GM23338 (cell line): Measurements from ENCODE around the gene RASL12. TPM values are rescaled to one million over a fixed set of nuclear protein-coding genes. Genes with fewer than 3 reads are reported as not detected.
A peak's percentile ranks its signal among the peaks of the same experiment; 100 is the strongest.

Source experiments
- ATAC-seq: fragments of 200-7000 bp; cut with Tn5 transposase; 3 replicates; pipeline ENCODE4 v1.9.1; 2020
- DNase-seq: peaks from one replicate; pipeline ENCODE4 v3.0.0-alpha.2; 2015; ENCODE audit warnings: low spot score
- H2AFZ ChIP-seq: fragments of 200-600 bp; sonication (generic); 2 replicates; pipeline ENCODE4 v1.8.0; 2016; ENCODE audit warnings: antibody characterized with exemption, mild to moderate bottlenecking, moderate library complexity
- H3F3A ChIP-seq: fragments of 200-600 bp; sonication (generic); replicated peaks from 2 replicates; pipeline ENCODE4 v1.8.0; 2017; ENCODE audit warnings: antibody characterized with exemption, mixed run types, low read depth
- H3K27ac ChIP-seq: fragments of 200-600 bp; sonication (generic); 2 replicates; pipeline ENCODE4 v1.6.1; 2016; ENCODE audit warnings: low read depth
- H3K27me3 ChIP-seq: fragments of 200-600 bp; sonication (generic); 2 replicates; pipeline ENCODE4 v1.8.0; 2016; ENCODE audit warnings: mild to moderate bottlenecking, mixed run types, moderate library complexity; ENCODE audit not compliant: insufficient read depth
- H3K36me3 ChIP-seq: fragments of 200-600 bp; sonication (generic); 2 replicates; pipeline ENCODE4 v1.8.0; 2016; ENCODE audit warnings: mild to moderate bottlenecking; ENCODE audit not compliant: insufficient read depth
- H3K4me1 ChIP-seq: fragments of 200-600 bp; sonication (generic); 2 replicates; pipeline ENCODE4 v1.8.0; 2016; ENCODE audit warnings: mild to moderate bottlenecking, moderate library complexity; ENCODE audit not compliant: insufficient read depth
- H3K4me2 ChIP-seq: fragments of 200-600 bp; sonication (generic); 2 replicates; pipeline ENCODE4 v1.7.1; 2017; ENCODE audit warnings: mixed run types
- H3K4me3 ChIP-seq: fragments of 200-600 bp; sonication (generic); 2 replicates; pipeline ENCODE4 v1.6.1; 2016; ENCODE audit warnings: mixed run types
- H3K79me2 ChIP-seq: fragments of 200-600 bp; sonication (generic); replicated peaks from 2 replicates; pipeline ENCODE4 v1.8.0; 2017; ENCODE audit warnings: mild to moderate bottlenecking; ENCODE audit not compliant: insufficient read depth
- H3K9me2 ChIP-seq: fragments of 200-600 bp; sonication (generic); 2 replicates; pipeline ENCODE4 v1.8.0; 2017; ENCODE audit not compliant: insufficient read depth
- H4K20me1 ChIP-seq: fragments of 200-600 bp; sonication (generic); replicated peaks from 2 replicates; pipeline ENCODE4 v1.8.0; 2017; ENCODE audit warnings: mild to moderate bottlenecking; ENCODE audit not compliant: insufficient read depth
- H3K27ac Mint-ChIP-seq: 2 replicates; pipeline ENCODE4 v1.8.0; 2020; ENCODE audit warnings: inconsistent platforms, mild to moderate bottlenecking, moderate library complexity, mixed read lengths
- H3K27me3 Mint-ChIP-seq: 3 replicates; pipeline ENCODE4 v1.8.0; 2022; ENCODE audit warnings: low read depth, mild to moderate bottlenecking, moderate library complexity, mixed read lengths, inconsistent platforms; ENCODE audit not compliant: insufficient read depth, poor library complexity
- H3K36me3 Mint-ChIP-seq: 3 replicates; pipeline ENCODE4 v1.8.0; 2021; ENCODE audit warnings: low read depth, mild to moderate bottlenecking, inconsistent platforms, moderate library complexity, mixed read lengths
- H3K4me1 Mint-ChIP-seq: 3 replicates; pipeline ENCODE4 v1.8.0; 2020; ENCODE audit warnings: mild to moderate bottlenecking, inconsistent platforms, mixed read lengths
- H3K4me3 Mint-ChIP-seq: 3 replicates; pipeline ENCODE4 v1.8.0; 2021; ENCODE audit warnings: moderate library complexity, mild to moderate bottlenecking, inconsistent platforms, mixed read lengths
- H3K9me3 Mint-ChIP-seq: 3 replicates; pipeline ENCODE4 v1.8.0; 2020; ENCODE audit warnings: moderate library complexity, mild to moderate bottlenecking, inconsistent platforms, mixed read lengths
- CREB1 ChIP-seq: fragments of 250-450 bp; sonication (Bioruptor Pico); IDR thresholded peaks from 2 replicates; pipeline ENCODE4 v1.5.0; 2020; ENCODE audit warnings: low read depth, mild to moderate bottlenecking, moderate library complexity
- EZH2 ChIP-seq: fragments of 200-600 bp; sonication (generic); IDR thresholded peaks from one replicate; pipeline ENCODE4 v1.8.0; 2017; ENCODE audit warnings: antibody characterized with exemption, mild to moderate bottlenecking, low read depth; ENCODE audit not compliant: unreplicated experiment
- EZH2phosphoT487 ChIP-seq: fragments of 200-600 bp; sonication (generic); IDR thresholded peaks from one replicate; pipeline ENCODE4 v1.8.1; 2018; ENCODE audit warnings: antibody characterized with exemption; ENCODE audit not compliant: unreplicated experiment
- JUNB ChIP-seq: IDR thresholded peaks from one replicate; pipeline ENCODE4 v1.6.1; 2016; ENCODE audit warnings: antibody characterized with exemption; ENCODE audit not compliant: unreplicated experiment
- NANOG ChIP-seq: IDR thresholded peaks from 2 replicates; pipeline ENCODE4 v1.6.1; 2016; ENCODE audit warnings: antibody characterized with exemption, borderline replicate concordance
- POLR2AphosphoS5 ChIP-seq: IDR thresholded peaks from 2 replicates; pipeline ENCODE4 v1.6.1; 2016; ENCODE audit warnings: antibody characterized with exemption, low read depth
- STAT1 ChIP-seq: IDR thresholded peaks from one replicate; pipeline ENCODE4 v1.6.1; 2016; ENCODE audit warnings: antibody characterized with exemption; ENCODE audit not compliant: unreplicated experiment
- ZNF114 ChIP-seq: fragments of 250-450 bp; sonication (Bioruptor Pico); IDR thresholded peaks from 2 replicates; pipeline ENCODE4 v1.5.0; 2020; ENCODE audit warnings: mild to moderate bottlenecking, moderate library complexity
- ZNF331 ChIP-seq: fragments of 250-450 bp; sonication (Bioruptor Pico); IDR thresholded peaks from 2 replicates; pipeline ENCODE4 v1.5.0; 2020; ENCODE audit warnings: low read depth, mild to moderate bottlenecking, moderate library complexity
- polyA plus RNA-seq: library from polyadenylated mRNA; unstranded; fragments of >200 nt; fragmentation: Nextera tagmentation; extraction: Ambion mirVana; gene quantifications from 2 replicates; pipeline ENCODE4 v1.2.1, GENCODE V29; 2016
- total RNA-seq: library from RNA; depleted of rRNA; stranded (reverse); fragments of >200 nt; shearing (Covaris generic); gene quantifications from 2 replicates; pipeline ENCODE4 v1.2.3, GENCODE V29; 2014
- TF ChIP-seq, protein P1 (sequence below): IDR thresholded peaks from 2 replicates; pipeline ENCODE4 v1.6.1; 2016; ENCODE audit warnings: antibody characterized with exemption
- TF ChIP-seq, protein P2 (sequence below), 2 experiments: fragments of 200-600 bp in 1 of 2; sonication (generic) in 1 of 2; conservative IDR thresholded peaks; 2 replicates each; pipeline versions ENCODE4 v1.5.1 to v1.6.1; 2016 to 2017; ENCODE audit warnings: antibody characterized with exemption in 2 of 2, low read depth in 2 of 2, mild to moderate bottlenecking in 2 of 2, moderate library complexity in 1 of 2
- TF ChIP-seq, protein P3 (sequence below): IDR thresholded peaks from one replicate; pipeline ENCODE4 v1.6.1; 2018; ENCODE audit warnings: antibody characterized with exemption; ENCODE audit not compliant: unreplicated experiment
- TF ChIP-seq, protein P4 (sequence below): fragments of 250-450 bp; sonication (Bioruptor Pico); IDR thresholded peaks from 2 replicates; pipeline ENCODE4 v1.5.0; 2020; ENCODE audit warnings: mild to moderate bottlenecking, moderate library complexity

RASL12 gene
- total and polyA plus RNA-seq, 2 experiments from 2014 or later = 4.5 to 27.7 TPM

DNA sequence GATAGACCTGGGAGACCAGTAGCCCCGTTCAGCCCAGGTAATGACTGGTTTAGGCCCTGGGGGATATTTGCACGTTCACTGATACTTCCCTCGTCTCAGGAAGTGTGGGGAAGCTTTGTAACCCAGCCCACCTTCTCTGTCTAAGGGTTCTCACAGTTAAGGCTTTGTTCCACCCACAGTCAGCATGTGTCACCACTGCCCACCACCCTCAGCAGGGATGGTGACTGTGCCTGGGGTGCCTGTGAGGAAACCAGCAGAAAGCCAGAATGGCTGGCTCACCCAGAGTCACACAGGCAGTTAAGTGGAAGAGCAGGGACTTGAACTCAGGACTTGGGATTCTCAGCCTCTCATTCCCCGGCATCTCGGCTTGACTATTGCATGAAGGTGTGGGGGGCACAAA lies 14.0 kb upstream of the RASL12 start:
- H3K27ac Mint-ChIP-seq = no peak overlapping the region
- Histone ChIP-seq H3K4me2 (0 out of 2 replicates have a peak overlapping the region, but pooled peaks have one; percentile 75), H3F3A (peaks cover 29% of the 10 kb centered on the region), H3K27me3 (0 out of 2 replicates have a peak, but pooled peaks cover 3% of the 10 kb centered on the region), H3K36me3 (no peaks in the 10 kb centered on the region), H3K4me1 (peaks cover 47% of the 10 kb centered on the region), H3K9me2 (no peaks in the 10 kb centered on the region), H2AFZ (peak overlapping the region; percentile 66; the same call in 1 of the 2 replicates), H3K4me3 (no peak overlapping the region), H3K27ac (no peak overlapping the region), H4K20me1 (no peaks in the 10 kb centered on the region), H3K79me2 (no peaks in the 10 kb centered on the region)
- ATAC-seq = no peak
- peaks cover 19% of the 10 kb centered on the region for H3K27me3 Mint-ChIP-seq
- H3K36me3 Mint-ChIP-seq = no peaks in the 10 kb centered on the region; the same call in 2 of the 3 replicates
- peaks cover 61% of the 10 kb centered on the region for H3K4me1 Mint-ChIP-seq
- no peak overlapping the region for H3K4me3 Mint-ChIP-seq
- H3K9me3 Mint-ChIP-seq = peaks cover 3% of the 10 kb centered on the region; the same call in 1 of the 3 replicates
- no peak for DNase-seq
- TF ChIP-seq JUNB (no peak), EZH2phosphoT487 (no peak), ZNF331 (CRISPR knock-in tag) (no peak), ZNF114 (no peak), STAT1 (no peak), POLR2AphosphoS5 (no peak), NANOG (no peak), CREB1 (CRISPR knock-in tag) (no peak), EZH2 (no peak)
- TF ChIP-seq, protein P1, sequence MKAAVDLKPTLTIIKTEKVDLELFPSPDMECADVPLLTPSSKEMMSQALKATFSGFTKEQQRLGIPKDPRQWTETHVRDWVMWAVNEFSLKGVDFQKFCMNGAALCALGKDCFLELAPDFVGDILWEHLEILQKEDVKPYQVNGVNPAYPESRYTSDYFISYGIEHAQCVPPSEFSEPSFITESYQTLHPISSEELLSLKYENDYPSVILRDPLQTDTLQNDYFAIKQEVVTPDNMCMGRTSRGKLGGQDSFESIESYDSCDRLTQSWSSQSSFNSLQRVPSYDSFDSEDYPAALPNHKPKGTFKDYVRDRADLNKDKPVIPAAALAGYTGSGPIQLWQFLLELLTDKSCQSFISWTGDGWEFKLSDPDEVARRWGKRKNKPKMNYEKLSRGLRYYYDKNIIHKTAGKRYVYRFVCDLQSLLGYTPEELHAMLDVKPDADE = no peak
- TF ChIP-seq, protein P2, sequence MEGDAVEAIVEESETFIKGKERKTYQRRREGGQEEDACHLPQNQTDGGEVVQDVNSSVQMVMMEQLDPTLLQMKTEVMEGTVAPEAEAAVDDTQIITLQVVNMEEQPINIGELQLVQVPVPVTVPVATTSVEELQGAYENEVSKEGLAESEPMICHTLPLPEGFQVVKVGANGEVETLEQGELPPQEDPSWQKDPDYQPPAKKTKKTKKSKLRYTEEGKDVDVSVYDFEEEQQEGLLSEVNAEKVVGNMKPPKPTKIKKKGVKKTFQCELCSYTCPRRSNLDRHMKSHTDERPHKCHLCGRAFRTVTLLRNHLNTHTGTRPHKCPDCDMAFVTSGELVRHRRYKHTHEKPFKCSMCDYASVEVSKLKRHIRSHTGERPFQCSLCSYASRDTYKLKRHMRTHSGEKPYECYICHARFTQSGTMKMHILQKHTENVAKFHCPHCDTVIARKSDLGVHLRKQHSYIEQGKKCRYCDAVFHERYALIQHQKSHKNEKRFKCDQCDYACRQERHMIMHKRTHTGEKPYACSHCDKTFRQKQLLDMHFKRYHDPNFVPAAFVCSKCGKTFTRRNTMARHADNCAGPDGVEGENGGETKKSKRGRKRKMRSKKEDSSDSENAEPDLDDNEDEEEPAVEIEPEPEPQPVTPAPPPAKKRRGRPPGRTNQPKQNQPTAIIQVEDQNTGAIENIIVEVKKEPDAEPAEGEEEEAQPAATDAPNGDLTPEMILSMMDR (conservative IDR thresholded peaks at IDR 0.05; ENCODE audit: low read depth in 2 of 2) = no peak
- TF ChIP-seq, protein P3, sequence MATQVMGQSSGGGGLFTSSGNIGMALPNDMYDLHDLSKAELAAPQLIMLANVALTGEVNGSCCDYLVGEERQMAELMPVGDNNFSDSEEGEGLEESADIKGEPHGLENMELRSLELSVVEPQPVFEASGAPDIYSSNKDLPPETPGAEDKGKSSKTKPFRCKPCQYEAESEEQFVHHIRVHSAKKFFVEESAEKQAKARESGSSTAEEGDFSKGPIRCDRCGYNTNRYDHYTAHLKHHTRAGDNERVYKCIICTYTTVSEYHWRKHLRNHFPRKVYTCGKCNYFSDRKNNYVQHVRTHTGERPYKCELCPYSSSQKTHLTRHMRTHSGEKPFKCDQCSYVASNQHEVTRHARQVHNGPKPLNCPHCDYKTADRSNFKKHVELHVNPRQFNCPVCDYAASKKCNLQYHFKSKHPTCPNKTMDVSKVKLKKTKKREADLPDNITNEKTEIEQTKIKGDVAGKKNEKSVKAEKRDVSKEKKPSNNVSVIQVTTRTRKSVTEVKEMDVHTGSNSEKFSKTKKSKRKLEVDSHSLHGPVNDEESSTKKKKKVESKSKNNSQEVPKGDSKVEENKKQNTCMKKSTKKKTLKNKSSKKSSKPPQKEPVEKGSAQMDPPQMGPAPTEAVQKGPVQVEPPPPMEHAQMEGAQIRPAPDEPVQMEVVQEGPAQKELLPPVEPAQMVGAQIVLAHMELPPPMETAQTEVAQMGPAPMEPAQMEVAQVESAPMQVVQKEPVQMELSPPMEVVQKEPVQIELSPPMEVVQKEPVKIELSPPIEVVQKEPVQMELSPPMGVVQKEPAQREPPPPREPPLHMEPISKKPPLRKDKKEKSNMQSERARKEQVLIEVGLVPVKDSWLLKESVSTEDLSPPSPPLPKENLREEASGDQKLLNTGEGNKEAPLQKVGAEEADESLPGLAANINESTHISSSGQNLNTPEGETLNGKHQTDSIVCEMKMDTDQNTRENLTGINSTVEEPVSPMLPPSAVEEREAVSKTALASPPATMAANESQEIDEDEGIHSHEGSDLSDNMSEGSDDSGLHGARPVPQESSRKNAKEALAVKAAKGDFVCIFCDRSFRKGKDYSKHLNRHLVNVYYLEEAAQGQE = no peak
- TF ChIP-seq, protein P4, sequence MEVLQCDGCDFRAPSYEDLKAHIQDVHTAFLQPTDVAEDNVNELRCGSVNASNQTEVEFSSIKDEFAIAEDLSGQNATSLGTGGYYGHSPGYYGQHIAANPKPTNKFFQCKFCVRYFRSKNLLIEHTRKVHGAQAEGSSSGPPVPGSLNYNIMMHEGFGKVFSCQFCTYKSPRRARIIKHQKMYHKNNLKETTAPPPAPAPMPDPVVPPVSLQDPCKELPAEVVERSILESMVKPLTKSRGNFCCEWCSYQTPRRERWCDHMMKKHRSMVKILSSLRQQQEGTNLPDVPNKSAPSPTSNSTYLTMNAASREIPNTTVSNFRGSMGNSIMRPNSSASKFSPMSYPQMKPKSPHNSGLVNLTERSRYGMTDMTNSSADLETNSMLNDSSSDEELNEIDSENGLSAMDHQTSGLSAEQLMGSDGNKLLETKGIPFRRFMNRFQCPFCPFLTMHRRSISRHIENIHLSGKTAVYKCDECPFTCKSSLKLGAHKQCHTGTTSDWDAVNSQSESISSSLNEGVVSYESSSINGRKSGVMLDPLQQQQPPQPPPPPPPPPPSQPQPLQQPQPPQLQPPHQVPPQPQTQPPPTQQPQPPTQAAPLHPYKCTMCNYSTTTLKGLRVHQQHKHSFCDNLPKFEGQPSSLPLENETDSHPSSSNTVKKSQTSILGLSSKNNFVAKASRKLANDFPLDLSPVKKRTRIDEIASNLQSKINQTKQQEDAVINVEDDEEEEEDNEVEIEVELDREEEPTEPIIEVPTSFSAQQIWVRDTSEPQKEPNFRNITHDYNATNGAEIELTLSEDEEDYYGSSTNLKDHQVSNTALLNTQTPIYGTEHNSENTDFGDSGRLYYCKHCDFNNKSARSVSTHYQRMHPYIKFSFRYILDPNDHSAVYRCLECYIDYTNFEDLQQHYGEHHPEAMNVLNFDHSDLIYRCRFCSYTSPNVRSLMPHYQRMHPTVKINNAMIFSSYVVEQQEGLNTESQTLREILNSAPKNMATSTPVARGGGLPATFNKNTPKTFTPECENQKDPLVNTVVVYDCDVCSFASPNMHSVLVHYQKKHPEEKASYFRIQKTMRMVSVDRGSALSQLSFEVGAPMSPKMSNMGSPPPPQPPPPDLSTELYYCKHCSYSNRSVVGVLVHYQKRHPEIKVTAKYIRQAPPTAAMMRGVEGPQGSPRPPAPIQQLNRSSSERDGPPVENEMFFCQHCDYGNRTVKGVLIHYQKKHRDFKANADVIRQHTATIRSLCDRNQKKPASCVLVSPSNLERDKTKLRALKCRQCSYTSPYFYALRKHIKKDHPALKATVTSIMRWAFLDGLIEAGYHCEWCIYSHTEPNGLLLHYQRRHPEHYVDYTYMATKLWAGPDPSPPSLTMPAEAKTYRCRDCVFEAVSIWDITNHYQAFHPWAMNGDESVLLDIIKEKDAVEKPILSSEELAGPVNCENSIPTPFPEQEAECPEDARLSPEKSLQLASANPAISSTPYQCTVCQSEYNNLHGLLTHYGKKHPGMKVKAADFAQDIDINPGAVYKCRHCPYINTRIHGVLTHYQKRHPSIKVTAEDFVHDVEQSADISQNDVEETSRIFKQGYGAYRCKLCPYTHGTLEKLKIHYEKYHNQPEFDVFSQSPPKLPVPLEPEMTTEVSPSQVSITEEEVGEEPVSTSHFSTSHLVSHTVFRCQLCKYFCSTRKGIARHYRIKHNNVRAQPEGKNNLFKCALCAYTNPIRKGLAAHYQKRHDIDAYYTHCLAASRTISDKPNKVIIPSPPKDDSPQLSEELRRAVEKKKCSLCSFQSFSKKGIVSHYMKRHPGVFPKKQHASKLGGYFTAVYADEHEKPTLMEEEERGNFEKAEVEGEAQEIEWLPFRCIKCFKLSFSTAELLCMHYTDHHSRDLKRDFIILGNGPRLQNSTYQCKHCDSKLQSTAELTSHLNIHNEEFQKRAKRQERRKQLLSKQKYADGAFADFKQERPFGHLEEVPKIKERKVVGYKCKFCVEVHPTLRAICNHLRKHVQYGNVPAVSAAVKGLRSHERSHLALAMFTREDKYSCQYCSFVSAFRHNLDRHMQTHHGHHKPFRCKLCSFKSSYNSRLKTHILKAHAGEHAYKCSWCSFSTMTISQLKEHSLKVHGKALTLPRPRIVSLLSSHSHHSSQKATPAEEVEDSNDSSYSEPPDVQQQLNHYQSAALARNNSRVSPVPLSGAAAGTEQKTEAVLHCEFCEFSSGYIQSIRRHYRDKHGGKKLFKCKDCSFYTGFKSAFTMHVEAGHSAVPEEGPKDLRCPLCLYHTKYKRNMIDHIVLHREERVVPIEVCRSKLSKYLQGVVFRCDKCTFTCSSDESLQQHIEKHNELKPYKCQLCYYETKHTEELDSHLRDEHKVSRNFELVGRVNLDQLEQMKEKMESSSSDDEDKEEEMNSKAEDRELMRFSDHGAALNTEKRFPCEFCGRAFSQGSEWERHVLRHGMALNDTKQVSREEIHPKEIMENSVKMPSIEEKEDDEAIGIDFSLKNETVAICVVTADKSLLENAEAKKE = no peak
